ENCODE measurements around the gene CHD1.

Gene CHD1

DNA sequence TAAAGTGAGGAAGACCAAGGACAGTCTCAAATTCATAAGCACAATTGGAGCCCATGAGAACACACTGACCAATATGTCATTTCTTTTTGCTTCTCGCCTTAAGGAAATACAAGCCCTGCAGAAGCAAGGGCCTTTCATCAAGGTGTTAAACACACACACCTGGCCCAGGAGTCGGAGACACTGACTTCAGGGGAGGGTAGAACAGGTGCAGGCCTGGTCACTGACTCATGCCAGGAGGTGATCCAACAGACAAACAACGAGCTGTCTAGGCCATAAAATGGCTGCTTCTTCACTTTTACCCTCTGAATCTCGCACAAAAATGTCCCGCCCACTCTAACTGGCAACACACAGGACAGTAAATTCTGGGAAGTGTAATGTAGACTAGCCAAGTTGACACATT lies 92.6 kb downstream of the CHD1 start:
- TF ChIP-seq TAF1 (IDR thresholded peaks at IDR 0.05; ENCODE audit: borderline replicate concordance, low read depth, low read length) (no peak), POLR2A (IDR thresholded peaks at IDR 0.05; ENCODE audit: low read depth, low read length) (no peak), POLR2AphosphoS5 (IDR thresholded peaks at IDR 0.05; ENCODE audit: low read depth, low read length) (no peak)
- no peak for FAIRE-seq
- no peak for DNase-seq (ENCODE audit: insufficient read length)

DNA sequence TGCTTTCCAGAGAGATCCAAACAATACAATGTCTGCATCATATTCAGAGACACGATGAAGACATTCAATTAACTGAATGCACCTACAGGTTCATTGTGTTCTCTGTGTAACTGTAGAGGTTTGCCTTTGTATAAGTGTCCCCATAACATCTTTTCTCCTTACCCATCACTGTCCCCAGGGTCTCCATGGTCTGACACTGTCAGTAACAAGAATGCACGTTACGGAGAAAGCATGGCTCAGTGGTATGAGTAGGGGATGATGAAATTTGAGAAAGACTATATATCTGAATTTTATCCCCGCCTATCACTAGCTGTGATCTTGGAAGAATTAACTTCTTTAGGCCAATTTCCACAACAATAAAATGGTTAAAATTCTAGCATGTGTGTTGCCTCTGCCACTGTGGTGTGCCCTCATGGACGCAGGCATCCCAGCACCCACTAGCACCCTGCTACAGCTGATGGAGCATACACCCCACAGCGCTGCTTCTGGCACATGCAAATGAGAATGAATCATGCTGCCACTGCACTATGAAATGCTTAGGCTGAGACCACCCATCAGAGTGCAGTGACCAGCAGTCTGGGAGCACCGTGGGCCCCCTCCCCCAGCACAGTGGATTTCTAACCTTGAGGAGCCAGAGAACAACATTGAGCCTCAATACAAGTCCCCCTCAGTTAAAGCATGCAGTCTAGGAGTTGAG lies 101.1 kb downstream of the CHD1 start:
- DNase-seq (ENCODE audit: insufficient read length) (no peak), FAIRE-seq (no peak)
- no peak for TF ChIP-seq TAF1 (IDR thresholded peaks at IDR 0.05; ENCODE audit: borderline replicate concordance, low read depth, low read length)
- no peak for TF ChIP-seq POLR2A (IDR thresholded peaks at IDR 0.05; ENCODE audit: low read depth, low read length)
- TF ChIP-seq POLR2AphosphoS5 (IDR thresholded peaks at IDR 0.05; ENCODE audit: low read depth, low read length), result no peak

DNA sequence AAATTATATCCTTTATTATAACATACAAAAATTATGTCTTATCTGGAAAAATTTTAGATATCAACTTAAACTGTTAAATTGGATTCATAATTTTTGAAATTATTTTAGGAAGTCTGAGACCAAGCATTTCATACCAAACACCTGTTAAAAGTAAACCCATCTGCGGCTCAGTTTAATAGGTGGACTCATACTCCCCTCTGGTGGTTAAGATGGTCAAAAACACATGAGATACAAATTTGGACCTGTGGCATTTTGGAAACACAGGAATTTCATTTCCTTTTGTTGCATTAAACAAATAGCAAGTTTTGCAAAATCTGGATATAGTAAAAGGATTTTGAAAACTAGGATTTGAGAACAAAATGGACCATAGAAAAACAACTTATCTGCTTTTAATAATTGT lies 101.6 kb downstream of the CHD1 start:
- no peak for FAIRE-seq
- no peak for TF ChIP-seq POLR2A (IDR thresholded peaks at IDR 0.05; ENCODE audit: low read depth, low read length)
- TF ChIP-seq POLR2AphosphoS5 (IDR thresholded peaks at IDR 0.05; ENCODE audit: low read depth, low read length), result no peak
- TF ChIP-seq TAF1 (IDR thresholded peaks at IDR 0.05; ENCODE audit: borderline replicate concordance, low read depth, low read length), result no peak
- no peak for DNase-seq (ENCODE audit: insufficient read length)

DNA sequence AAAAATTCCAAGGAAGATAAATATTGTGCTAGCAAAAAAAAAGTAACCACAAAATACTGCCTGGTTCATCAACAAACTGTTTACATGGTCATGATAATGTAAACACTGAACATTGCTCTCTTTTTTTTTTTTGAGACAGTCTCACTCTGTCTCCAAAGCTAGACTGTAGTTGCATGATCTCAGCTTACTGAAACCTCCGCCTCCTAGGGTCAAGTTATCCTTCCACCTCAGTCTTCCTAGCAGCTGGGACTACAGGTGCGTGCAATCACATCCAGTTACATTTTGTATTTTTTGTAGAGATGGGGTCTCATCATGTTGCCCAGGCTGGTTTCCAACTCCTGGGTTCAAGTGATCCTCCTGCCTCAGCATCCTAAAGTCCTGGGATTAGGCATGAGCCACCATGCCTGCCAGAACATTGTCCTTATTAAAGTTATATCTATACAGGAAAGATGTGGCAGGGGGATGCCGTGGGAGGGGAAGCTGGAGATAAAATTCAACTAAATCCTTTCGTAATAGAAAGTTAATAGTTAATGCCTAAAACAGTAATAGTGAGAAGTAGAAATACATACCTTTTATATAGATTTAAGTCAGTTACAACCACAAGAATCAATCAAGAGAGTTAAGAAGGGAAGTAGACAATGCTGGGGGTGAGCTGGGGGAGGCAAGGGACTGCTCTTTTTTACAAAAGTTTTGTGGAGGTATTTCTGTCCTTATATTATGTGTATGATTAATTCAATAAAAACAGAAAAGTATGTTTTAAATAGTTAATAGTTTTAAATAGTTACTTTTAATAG lies 103.0 kb downstream of the CHD1 start:
- TF ChIP-seq POLR2AphosphoS5 (IDR thresholded peaks at IDR 0.05; ENCODE audit: low read depth, low read length) (no peak), TAF1 (IDR thresholded peaks at IDR 0.05; ENCODE audit: borderline replicate concordance, low read depth, low read length) (no peak), POLR2A (IDR thresholded peaks at IDR 0.05; ENCODE audit: low read depth, low read length) (no peak)
- FAIRE-seq, result no peak
- DNase-seq (ENCODE audit: insufficient read length), result no peak

GRCh38 chr5:98816582-98817222 lies 112.1 kb downstream of the CHD1 start:
- FAIRE-seq (no peak), DNase-seq (ENCODE audit: insufficient read length) (no peak)
- TF ChIP-seq TAF1 (IDR thresholded peaks at IDR 0.05; ENCODE audit: borderline replicate concordance, low read depth, low read length) (no peak), POLR2A (IDR thresholded peaks at IDR 0.05; ENCODE audit: low read depth, low read length) (no peak), POLR2AphosphoS5 (IDR thresholded peaks at IDR 0.05; ENCODE audit: low read depth, low read length) (no peak)

GRCh38 chr5:98813755-98814154 lies 115.1 kb downstream of the CHD1 start:
- TF ChIP-seq POLR2AphosphoS5 (IDR thresholded peaks at IDR 0.05; ENCODE audit: low read depth, low read length) (no peak), TAF1 (IDR thresholded peaks at IDR 0.05; ENCODE audit: borderline replicate concordance, low read depth, low read length) (no peak), POLR2A (IDR thresholded peaks at IDR 0.05; ENCODE audit: low read depth, low read length) (no peak)
- no peak for DNase-seq (ENCODE audit: insufficient read length)
- FAIRE-seq, result peak; percentile 38

DNA sequence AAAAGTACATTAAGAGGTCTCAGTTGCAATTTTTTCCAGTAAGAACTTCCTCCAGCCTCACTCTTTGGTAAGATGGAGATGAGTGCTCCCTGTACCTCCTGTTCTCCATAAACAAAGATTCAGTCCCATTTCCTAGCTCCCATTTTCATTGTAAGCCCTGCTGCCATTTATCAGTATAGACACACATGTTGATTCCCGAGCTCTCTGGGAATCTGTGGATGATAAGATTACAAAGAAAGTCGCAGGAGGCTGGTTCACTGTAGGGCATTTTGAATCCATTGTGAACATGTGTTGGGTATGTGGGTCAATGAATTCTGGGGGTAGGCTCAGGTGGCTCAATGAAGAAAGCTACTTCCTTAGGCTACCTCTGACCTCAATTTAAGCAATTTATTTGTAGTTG lies 118.6 kb downstream of the CHD1 start:
- TF ChIP-seq TAF1 (IDR thresholded peaks at IDR 0.05; ENCODE audit: borderline replicate concordance, low read depth, low read length) (no peak), POLR2A (IDR thresholded peaks at IDR 0.05; ENCODE audit: low read depth, low read length) (no peak), POLR2AphosphoS5 (IDR thresholded peaks at IDR 0.05; ENCODE audit: low read depth, low read length) (no peak)
- DNase-seq (ENCODE audit: insufficient read length), result no peak
- FAIRE-seq, result no peak

DNA sequence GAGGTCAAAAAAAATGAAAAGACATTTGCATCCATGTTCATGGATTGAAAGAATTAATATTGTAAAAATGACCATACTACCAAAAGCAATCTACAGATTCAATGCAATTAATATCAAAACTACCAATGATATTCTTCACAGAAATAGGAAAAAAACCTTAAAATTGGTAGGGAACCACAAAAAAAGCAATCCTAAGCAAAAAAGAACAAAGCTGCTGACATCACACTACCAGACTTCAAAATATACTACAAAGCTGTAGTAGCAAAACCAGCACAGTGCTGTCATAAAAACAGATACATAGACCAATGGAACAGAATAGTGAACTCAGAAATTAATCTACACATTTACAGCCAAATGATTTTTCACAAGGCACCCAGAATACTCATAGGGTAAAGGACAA lies 121.0 kb downstream of the CHD1 start:
- TF ChIP-seq POLR2AphosphoS5 (IDR thresholded peaks at IDR 0.05; ENCODE audit: low read depth, low read length) (no peak), POLR2A (IDR thresholded peaks at IDR 0.05; ENCODE audit: low read depth, low read length) (no peak), TAF1 (IDR thresholded peaks at IDR 0.05; ENCODE audit: borderline replicate concordance, low read depth, low read length) (no peak)
- DNase-seq (ENCODE audit: insufficient read length), result no peak
- FAIRE-seq, result no peak

- FAIRE-seq (no peak), DNase-seq (ENCODE audit: insufficient read length) (no peak)
- TF ChIP-seq POLR2A (IDR thresholded peaks at IDR 0.05; ENCODE audit: low read depth, low read length) (no peak), POLR2AphosphoS5 (IDR thresholded peaks at IDR 0.05; ENCODE audit: low read depth, low read length) (no peak), TAF1 (IDR thresholded peaks at IDR 0.05; ENCODE audit: borderline replicate concordance, low read depth, low read length) (no peak)
Observed at GRCh38 chr5:98805070-98805469, 123.7 kb downstream of the CHD1 start.

- FAIRE-seq, result no peak
- DNase-seq (ENCODE audit: insufficient read length), result no peak
- TF ChIP-seq POLR2A (IDR thresholded peaks at IDR 0.05; ENCODE audit: low read depth, low read length) (no peak), POLR2AphosphoS5 (IDR thresholded peaks at IDR 0.05; ENCODE audit: low read depth, low read length) (no peak)
Observed at GRCh38 chr5:98804066-98804465, 124.7 kb downstream of the CHD1 start.
